IPS-11a (cell line): ENCODE measurements around the gene MAMLD1.

ENCODE experiments used
- H3K4me3 ChIP-seq: one replicate; pipeline ENCODE4 v1.5.1; 2013; ENCODE audit warnings: low read depth, low read length, control low read depth

Gene MAMLD1

DNA sequence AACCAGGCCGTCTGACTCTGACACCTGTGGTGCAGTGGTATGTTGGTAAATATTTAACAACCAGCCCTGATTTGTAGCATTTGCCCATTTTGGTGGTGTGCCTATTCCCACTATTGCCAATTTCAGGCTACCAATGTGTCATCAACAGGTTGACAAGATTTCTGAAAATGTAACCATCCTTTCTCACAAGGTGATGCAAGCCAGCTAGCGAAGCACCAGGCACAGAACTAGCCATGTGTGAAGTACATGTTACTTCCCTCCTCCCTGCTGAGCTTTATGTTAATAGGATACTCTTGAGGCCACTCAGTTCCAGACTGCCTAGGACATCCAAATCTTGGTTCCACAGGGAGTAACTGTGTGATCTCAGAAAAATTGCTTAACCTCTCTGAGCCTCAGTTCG is 7.2 kb upstream of the MAMLD1 start:
- H3K4me3 ChIP-seq: no peak overlapping the region

DNA sequence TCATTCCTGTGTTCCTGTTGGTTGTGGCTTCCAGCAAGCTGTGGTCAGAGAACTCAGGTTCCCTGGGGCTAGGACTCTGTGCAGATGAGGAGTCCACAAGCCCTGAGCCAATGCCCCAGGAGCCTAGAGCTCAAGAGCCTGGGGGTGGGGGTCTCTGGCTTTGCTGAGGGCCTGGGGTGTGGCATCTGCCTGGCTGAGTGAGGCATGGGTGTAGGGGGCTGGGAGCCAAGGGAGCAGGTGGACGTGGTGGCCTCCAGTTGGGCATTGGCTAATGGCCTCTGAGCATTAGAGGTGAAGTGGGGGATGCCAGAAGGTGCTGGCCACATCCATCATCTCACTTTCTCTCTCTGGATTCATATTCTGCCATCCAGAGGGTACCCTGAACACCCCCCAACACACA is 5.3 kb upstream of the MAMLD1 start:
- no peak overlapping the region for H3K4me3 ChIP-seq

- no peak overlapping the region for H3K4me3 ChIP-seq
These were observed 4.5 kb upstream of the MAMLD1 start for GRCh38 chrX:150358651-150359050.

DNA sequence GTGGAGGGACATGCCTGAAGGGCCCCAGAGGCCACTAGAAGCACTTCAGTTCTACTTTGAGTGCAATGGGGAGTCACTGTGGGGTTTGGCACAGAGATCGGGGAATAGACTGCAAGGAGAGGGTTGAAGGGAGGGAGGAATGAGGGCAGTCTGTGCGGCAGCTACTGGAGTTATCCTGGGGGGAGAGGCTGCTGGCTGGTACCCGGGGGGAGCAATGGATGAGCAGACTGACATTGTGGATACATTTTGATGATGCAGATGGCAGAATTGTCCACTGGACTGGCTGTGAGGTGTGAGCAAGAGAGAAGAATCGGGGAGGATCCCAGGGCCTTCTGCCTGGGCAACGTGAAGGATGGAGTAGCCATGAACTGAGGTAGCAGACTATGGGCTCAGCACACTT is 2.8 kb upstream of the MAMLD1 start:
- H3K4me3 ChIP-seq: no peak overlapping the region

GRCh38 chrX:150361070-150361776 is 1.9 kb upstream of the MAMLD1 start:
- no peak overlapping the region for H3K4me3 ChIP-seq

GRCh38 chrX:150361777-150362351 is 1.3 kb upstream of the MAMLD1 start:
- H3K4me3 ChIP-seq: no peak overlapping the region

GRCh38 chrX:150363561-150364346 is 637 bp downstream of the MAMLD1 start:
- no peak overlapping the region for H3K4me3 ChIP-seq

- H3K4me3 ChIP-seq: peak overlapping the region; percentile 17
These were observed 1.4 kb downstream of the MAMLD1 start for GRCh38 chrX:150364347-150365050.

DNA sequence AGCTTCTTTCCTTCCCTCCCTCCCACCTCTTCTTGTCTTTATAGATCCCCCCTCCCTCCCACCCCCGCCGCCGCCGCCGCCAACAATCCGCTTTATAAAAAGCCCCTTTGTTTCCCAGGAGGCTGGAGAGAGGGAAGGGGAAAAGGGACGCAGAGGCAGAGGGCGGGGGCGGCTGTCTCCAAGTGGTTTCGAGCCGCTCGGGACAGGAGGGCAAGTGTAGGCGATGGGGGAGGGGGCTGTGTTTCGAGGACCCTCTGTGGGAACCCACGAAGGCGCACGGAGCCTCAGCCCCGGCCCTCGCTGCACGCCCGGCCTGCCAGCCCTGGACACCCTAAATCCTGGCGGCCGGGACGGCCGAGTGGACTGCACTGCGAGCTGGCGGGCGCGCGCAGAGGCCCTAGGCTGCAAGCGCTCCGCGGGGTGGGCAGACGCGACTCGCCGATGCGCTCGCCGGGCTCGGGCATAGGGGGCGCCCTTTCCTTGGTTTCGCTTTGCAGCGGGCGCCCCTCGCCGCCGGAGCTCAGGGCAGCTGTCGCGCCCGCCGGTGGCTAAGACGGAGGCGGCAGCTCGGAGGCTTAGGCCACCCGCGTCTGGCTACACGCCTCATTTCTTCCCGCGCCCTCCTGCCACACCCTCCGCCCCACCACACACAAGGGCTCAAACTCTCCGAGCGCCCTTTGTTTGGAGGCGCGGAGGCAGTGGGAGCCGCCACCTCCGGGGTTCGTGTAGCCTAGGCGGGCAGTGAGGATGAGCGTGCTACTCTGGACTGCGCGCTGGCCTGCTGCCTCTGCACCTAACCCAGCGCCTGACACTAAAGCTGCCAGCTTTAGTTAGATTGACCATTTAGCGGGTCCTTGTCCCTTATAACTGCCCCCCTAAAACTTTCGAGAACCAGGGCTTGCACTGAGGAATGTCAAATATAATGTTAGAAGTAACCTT is 2.2 kb downstream of the MAMLD1 start:
- peak overlapping the region; percentile 41 for H3K4me3 ChIP-seq

DNA sequence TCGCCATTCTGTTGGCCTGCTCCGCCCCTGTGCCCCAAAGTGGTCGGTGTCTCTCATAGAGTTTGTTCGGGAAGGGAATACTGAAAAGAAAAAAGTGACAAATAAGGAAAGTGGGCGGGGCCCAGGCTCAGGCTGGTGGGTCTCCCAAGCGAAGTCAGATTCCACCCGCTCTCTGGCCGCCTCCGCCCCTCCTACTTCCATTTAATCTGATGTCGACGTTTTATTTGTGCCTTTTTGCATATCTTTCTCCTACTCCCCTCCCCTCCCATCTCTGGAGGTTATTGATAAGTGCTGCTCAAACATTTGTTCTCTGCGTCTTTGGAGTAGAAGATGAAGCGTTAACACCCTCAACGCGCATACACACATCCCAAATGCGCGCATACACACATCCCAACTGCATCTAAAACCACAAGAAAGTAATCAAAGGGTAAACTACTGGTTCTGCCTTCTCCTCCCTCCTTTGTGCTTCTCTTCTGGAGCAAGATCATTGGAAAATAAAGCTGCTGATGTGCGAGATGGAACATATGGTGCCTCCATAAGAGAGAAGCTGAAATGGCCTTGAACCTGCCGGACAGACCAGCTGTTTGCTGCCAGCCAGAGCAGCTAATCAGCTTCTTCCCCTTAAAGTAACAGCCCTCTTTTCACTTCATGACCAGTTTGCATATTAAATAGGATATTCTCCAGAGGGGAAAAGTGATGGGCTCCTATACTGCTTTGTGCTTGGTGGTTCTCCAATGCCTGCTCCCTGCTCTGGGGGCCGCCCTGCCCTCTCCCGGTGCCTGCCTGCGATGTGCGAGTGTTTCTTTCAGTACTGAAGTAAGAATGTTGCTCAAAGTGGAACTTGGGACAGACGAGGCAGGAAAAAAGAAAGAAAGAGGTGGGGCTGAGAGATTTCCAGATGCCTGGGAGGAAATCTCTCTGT is 3.1 kb downstream of the MAMLD1 start:
- no peak overlapping the region for H3K4me3 ChIP-seq

DNA sequence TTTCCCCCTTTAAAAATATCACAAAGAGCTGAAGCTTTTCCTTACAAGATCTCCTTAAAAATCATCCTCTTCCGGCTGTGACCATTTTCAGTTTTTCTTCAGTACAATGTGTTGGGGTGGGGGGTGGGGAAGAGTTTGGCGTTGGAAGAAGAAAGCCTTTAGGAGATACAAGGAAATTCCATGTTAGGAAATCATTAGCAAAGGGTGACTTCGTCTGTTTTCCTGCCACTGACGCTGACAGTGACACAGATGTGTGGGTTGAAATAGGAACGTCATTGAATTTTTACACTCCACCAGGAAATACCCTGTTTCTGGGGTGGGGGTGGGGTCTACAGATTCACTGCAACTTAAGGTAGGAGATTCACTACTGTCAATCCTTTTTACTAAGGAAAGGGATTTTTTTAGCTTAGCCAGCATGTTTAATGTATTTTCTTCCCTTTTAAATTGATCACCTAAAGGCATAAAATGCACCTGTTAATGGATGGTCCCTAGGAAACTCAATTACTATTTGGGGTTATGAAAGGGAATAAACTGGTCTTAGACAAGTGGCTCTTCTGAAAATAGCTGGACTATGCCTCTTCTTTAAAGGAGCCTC is 3.9 kb downstream of the MAMLD1 start:
- H3K4me3 ChIP-seq: no peak overlapping the region

- no peak overlapping the region for H3K4me3 ChIP-seq
These were observed 7.6 kb downstream of the MAMLD1 start for GRCh38 chrX:150370589-150371312.

DNA sequence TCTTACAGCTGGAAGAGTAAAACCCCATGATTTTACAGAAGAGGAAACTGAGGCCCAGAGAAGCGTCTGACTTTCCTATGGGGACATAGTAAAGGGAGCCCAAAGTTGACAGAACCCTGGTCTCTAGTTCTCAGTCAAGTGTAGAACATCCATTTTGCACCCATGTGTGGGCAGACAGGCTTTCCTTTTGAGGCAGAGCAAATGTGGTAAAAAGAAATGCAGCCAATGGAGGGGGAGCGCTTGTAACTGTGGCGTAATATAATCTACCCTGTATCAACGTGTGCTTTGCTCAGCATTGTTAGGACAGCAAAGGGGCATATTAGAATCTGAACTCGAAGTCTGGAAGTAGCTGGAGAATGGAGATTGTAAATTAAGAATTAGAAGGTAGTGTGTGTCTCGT is 8.8 kb downstream of the MAMLD1 start:
- H3K4me3 ChIP-seq: no peak overlapping the region

DNA sequence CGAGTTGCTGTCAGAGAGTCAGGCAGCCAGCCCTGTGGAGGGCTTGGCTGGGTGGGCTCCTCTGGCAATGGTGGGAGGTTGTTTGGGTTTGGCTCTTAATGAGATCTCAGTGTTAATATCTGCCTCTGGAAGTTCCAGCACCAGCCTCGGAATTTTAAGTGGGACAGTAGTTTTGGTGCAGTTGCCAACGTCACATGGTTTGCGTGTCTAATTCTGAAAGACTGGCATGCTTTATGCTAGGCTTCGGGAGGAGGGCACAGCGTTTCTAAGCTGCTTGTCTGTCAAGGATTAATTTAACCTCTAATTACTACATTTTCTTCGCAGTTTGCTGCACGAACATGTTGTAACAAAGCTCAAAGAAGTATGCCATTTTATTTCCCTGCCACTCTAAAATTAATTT is 9.2 kb downstream of the MAMLD1 start:
- H3K4me3 ChIP-seq: no peak overlapping the region

DNA sequence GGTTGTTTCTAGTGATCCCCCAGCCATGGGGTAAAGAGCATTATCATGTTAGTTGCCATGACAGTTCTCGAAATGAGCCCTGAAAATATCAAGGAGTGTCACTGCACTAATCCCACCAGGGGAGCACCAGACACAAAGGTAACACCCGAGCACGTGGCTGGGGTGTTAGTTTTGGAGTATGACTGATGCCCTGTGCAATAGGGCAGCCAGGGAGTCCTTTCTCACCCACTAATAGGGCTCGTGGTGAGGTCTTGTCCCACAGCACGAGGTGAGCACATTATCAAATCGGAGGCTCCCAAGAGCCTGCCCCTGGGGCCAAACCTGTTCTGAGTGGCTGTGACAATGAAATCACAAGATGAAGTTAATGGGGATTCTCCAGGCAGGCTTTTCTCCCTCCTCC is 9.6 kb downstream of the MAMLD1 start:
- H3K4me3 ChIP-seq: no peak overlapping the region

DNA sequence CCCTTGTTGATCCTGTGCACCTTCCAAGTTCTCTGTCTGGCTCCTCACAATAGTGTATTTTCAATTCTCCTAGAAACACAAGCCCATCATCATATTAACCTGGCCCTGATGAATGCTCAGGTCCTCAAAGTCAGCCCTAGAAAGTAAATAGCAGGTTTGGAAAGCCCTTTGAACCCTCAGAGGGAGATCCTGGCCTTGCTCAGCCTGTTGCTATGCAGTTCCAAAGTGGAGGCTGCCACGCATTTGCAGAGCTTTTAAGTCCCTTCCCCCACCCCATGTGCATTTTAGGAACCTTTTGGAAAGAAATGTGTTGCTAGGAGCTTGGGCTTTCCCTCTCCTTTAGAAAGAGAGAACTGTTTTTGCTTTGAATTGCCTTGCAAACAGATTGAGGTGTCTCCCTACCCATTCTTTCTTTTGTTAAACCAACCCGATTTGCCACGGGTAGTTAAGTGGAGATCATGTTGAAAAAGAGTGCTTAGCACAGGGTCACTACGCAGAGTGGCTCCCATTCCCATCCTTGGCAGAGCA is 12.2 kb downstream of the MAMLD1 start:
- no peak overlapping the region for H3K4me3 ChIP-seq

DNA sequence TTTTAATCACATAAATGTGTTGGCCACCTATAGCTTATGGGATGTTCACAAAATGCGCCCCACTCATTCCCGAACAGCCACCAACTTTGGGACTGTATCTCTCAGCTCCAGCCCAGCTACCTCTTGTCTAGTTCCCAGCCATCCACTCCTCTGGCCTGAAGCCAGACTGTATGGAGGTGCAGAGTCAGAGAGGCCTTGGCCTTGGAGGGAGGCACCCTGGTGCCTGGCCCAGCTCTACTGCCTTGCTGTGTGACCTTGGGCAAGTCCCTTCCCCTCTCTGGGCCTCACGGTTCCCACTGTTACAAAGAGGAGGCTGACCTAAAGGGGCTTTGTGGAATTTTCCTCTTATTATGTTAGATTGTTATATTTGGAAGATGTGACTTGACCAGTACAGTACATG is 13.9 kb downstream of the MAMLD1 start:
- H3K4me3 ChIP-seq: no peak overlapping the region

GRCh38 chrX:150405006-150405405 is 41.9 kb downstream of the MAMLD1 start:
- no peak overlapping the region for H3K4me3 ChIP-seq
